ENCODE results near the gene ATXN7L1. TPM values are rescaled to one million over a fixed set of nuclear protein-coding genes. Genes with fewer than 3 reads are reported as not detected.

Gene ATXN7L1
- total and polyA plus RNA-seq, 2 of the 8 experiments (the other 6 are each of a cell fraction or from before 2014, with no cell fraction given), result 14.3 to 34.0 TPM

- TF ChIP-seq ATF2 (IDR thresholded peaks at IDR 0.05; ENCODE audit: low read length), result no peak
- TF ChIP-seq CTBP2 (IDR thresholded peaks at IDR 0.05; ENCODE audit: borderline replicate concordance, insufficient read depth, insufficient read length, low read length), result no peak
- no peak for TF ChIP-seq CBX8 (IDR thresholded peaks at IDR 0.05; ENCODE audit: borderline replicate concordance, low read depth, low read length)
- TF ChIP-seq EZH2 (IDR thresholded peaks at IDR 0.05; ENCODE audit: low read depth, low read length, severe bottlenecking), result no peak
Observed at GRCh38 chr7:105905209-105905909, 29.0 kb upstream of the ATXN7L1 start (continued).

Measured in H1 (cell line).